Peyer's patch (tissue), 4 donors: Measurements from ENCODE around the gene RAB15. TPM values are rescaled to one million over a fixed set of nuclear protein-coding genes. Genes with fewer than 3 reads are reported as not detected.

Source experiments
- DNase-seq, 3 donors: peaks; one replicate each; pipeline ENCODE4 v3.0.0-alpha.2; 2017 to 2019
- H3K27ac ChIP-seq, 4 donors: fragments of 200-600 bp; sonication (generic); one replicate each; pipeline ENCODE4 v1.5.1; 2016 to 2019
- H3K27me3 ChIP-seq, 2 donors: fragments of 200-600 bp; sonication (generic); one replicate each; pipeline ENCODE4 v1.5.1; 2019
- H3K36me3 ChIP-seq, 3 donors: fragments of 200-600 bp; sonication (generic); one replicate each; pipeline ENCODE4 v1.5.1; 2016 to 2019
- H3K4me1 ChIP-seq, 4 donors: fragments of 200-600 bp; sonication (generic); one replicate each; pipeline ENCODE4 v1.5.1; 2016 to 2019
- H3K4me3 ChIP-seq, 4 donors: fragments of 200-600 bp; sonication (generic); 1 replicate in 3 of 4; 2 replicates in 1 of 4; pipeline ENCODE4 v1.5.1; 2016 to 2019; ENCODE audit warnings: mild to moderate bottlenecking in 1 of 4
- H3K9me3 ChIP-seq, 4 donors: fragments of 200-600 bp; sonication (generic); one replicate each; pipeline ENCODE4 v1.5.1; 2016 to 2019; ENCODE audit warnings: mild to moderate bottlenecking in 1 of 4
- POLR2A ChIP-seq, 2 donors: fragments of 450-650 bp; IDR thresholded peaks; one replicate each; pipeline ENCODE4 v1.5.1; 2017; ENCODE audit warnings: antibody characterized with exemption in 2 of 2, mild to moderate bottlenecking in 2 of 2, moderate library complexity in 2 of 2
- total RNA-seq, 4 donors: library from RNA; depleted of rRNA; stranded (reverse); fragments of >200 nt; gene quantifications; one replicate each; pipeline ENCODE4 v1.1.0, GENCODE V29; 2016
- TF ChIP-seq, protein P1 (sequence below), 6 experiments: fragments of 450-650 bp in 4 of 6; fragments of 200-600 bp in 2 of 6; sonication (generic) in 1 of 6; IDR thresholded peaks; one replicate each; pipeline ENCODE4 v1.5.1; 2017 to 2019; ENCODE audit warnings: antibody characterized with exemption in 6 of 6, mild to moderate bottlenecking in 3 of 6, moderate library complexity in 1 of 6

Gene RAB15
- total RNA-seq, 4 donors from 2014 or later: 17.4 to 29.8 (median 22.4) TPM

DNA sequence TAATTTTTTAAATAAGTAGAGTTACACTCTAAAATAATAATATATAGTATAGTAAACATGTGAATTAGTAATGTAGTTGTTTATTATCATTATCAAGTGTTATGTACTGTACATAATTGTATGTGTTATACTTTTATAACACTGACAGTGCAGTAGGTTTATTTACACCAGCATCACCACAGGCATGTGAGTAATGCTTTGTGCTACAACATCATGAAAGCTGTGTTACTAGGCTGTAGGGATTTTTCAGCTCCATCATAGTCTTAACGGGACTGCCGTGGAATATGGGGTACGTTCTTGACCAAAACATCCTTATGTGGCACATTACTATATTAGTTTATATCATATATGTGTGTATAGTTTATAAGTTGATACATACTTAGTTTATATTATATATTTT lies 23.2 kb upstream of the RAB15 start:
- H3K36me3 ChIP-seq: no peaks in the 10 kb centered on the region
- H3K9me3 ChIP-seq: no peaks in the 10 kb centered on the region
- TF ChIP-seq POLR2A (IDR thresholded peaks at IDR 0.05): no peak
- TF ChIP-seq, protein P1, sequence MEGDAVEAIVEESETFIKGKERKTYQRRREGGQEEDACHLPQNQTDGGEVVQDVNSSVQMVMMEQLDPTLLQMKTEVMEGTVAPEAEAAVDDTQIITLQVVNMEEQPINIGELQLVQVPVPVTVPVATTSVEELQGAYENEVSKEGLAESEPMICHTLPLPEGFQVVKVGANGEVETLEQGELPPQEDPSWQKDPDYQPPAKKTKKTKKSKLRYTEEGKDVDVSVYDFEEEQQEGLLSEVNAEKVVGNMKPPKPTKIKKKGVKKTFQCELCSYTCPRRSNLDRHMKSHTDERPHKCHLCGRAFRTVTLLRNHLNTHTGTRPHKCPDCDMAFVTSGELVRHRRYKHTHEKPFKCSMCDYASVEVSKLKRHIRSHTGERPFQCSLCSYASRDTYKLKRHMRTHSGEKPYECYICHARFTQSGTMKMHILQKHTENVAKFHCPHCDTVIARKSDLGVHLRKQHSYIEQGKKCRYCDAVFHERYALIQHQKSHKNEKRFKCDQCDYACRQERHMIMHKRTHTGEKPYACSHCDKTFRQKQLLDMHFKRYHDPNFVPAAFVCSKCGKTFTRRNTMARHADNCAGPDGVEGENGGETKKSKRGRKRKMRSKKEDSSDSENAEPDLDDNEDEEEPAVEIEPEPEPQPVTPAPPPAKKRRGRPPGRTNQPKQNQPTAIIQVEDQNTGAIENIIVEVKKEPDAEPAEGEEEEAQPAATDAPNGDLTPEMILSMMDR (IDR thresholded peaks at IDR 0.05): no peak

DNA sequence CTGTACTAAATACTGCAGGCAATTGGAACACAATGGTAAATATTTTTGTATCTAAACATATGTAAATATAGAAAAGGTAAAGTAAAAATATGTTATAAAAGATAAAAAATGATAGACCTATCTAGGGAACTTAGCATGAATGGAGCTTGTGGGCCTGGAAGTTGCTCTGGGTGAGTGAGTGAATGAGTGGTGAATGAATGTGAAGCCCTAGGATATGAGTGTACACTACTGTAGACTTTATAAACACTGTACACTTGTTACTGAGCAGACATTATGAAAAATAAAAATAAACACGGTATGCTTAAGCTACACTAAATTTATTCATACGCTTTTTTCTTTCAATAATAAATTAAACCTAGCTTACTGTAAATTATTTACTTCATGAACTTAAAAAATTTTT lies 22.4 kb upstream of the RAB15 start:
- DNase-seq: no peak
- Histone ChIP-seq H3K27ac (no peak overlapping the region), H3K4me3 (no peak overlapping the region), H3K36me3 (no peaks in the 10 kb centered on the region), H3K4me1 (no peaks in the 10 kb centered on the region), H3K9me3 (no peaks in the 10 kb centered on the region), H3K27me3 (no peaks in the 10 kb centered on the region)
- TF ChIP-seq POLR2A (IDR thresholded peaks at IDR 0.05): no peak
- TF ChIP-seq, protein P1 (IDR thresholded peaks at IDR 0.05): no peak

More for the DNA sequence above, 23.2 kb upstream of the RAB15 start:
- Histone ChIP-seq H3K4me1 (no peaks in the 10 kb centered on the region), H3K27me3 (no peaks in the 10 kb centered on the region), H3K4me3 (no peak overlapping the region), H3K27ac (no peak overlapping the region)
- no peak for DNase-seq

- no peak overlapping the region for H3K27ac ChIP-seq
- H3K27me3 ChIP-seq: no peaks in the 10 kb centered on the region
- H3K36me3 ChIP-seq: no peaks in the 10 kb centered on the region
- no peak overlapping the region for H3K4me3 ChIP-seq
- no peak for DNase-seq
- no peaks in the 10 kb centered on the region for H3K9me3 ChIP-seq
- TF ChIP-seq, protein P1 (IDR thresholded peaks at IDR 0.05): no peak
- TF ChIP-seq POLR2A (IDR thresholded peaks at IDR 0.05): no peak
- H3K4me1 ChIP-seq: no peaks in the 10 kb centered on the region
These were observed 21.3 kb upstream of the RAB15 start for GRCh38 chr14:64993266-64993930.

- DNase-seq: no peak
- Histone ChIP-seq H3K4me1 (peaks cover 0 to 6% (median 0%) of the 10 kb centered on the region in 4 donors), H3K4me3 (no peak overlapping the region), H3K36me3 (no peaks in the 10 kb centered on the region), H3K9me3 (no peaks in the 10 kb centered on the region), H3K27ac (no peak overlapping the region), H3K27me3 (no peaks in the 10 kb centered on the region)
- TF ChIP-seq POLR2A (IDR thresholded peaks at IDR 0.05): no peak
- TF ChIP-seq, protein P1 (IDR thresholded peaks at IDR 0.05): no peak
These were observed 20.3 kb upstream of the RAB15 start for GRCh38 chr14:64992328-64992885.

DNA sequence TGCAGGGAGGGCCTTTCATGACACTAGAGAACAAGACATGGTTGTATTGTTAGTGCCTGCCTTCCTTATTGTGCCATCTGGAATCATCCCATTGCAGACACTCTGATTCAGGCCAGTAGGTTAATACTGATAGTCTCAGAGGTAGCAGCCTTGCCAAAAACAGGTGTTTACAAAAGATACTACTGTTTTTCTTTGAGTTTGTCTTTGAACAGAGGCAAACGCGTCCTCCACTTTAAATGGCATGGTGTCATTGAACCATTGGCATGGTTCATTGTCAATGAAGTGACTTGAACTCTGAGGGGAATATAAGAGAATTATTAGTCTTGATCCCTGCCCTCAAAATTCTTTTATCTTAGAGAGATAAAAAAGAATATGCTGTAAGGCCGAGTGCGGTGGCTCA lies 18.8 kb upstream of the RAB15 start:
- Histone ChIP-seq H3K36me3 (no peaks in the 10 kb centered on the region), H3K27ac (no peak overlapping the region), H3K4me3 (no peak overlapping the region), H3K27me3 (no peaks in the 10 kb centered on the region), H3K4me1 (peaks cover 0 to 10% (median 2%) of the 10 kb centered on the region in 4 donors), H3K9me3 (no peaks in the 10 kb centered on the region)
- DNase-seq: no peak
- TF ChIP-seq, protein P1 (IDR thresholded peaks at IDR 0.05): no peak
- no peak for TF ChIP-seq POLR2A (IDR thresholded peaks at IDR 0.05)
